ENCODE results near the gene ARMC3. TPM values are rescaled to one million over a fixed set of nuclear protein-coding genes. Genes with fewer than 3 reads are reported as not detected.

Gene ARMC3
- total RNA-seq, 1 experiment from 2014 or later: 0.61 TPM

DNA sequence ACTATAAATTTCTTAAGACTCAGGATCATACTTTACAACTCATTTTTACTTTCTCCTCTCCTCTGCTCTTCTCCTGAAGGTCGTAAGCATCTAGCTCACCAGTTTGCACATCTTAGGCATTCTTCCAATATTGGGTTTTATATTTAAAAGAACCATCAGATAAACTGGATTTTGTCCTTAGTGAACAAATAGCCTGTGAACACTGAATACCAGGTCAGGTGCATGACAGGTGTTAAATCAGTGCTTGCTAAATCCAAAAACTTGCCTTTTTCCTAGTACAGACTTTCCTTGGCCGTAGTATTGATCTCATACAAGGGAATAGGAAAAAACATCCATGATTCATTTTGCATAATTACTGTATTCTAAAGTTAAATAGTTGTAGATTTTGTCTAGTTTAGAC lies 53.0 kb downstream of the ARMC3 start:
- Histone ChIP-seq H3K4me1 (peaks cover 8% of the 10 kb centered on the region), H3K9me3 (no peaks in the 10 kb centered on the region), H3K36me3 (ENCODE audit: control insufficient read depth, insufficient read depth, low read length) (no peaks in the 10 kb centered on the region), H3K27me3 (replicated peaks; ENCODE audit: control insufficient read depth, insufficient read depth, low read length) (no peaks in the 10 kb centered on the region; the same call in 1 of the 2 replicates), H3K4me3 (ENCODE audit: low read depth, low read length) (no peak overlapping the region)
- no peaks in the 10 kb centered on the region for H3K27me3 Mint-ChIP-seq (ENCODE audit: insufficient read depth, unreplicated experiment)
- no peak for TF ChIP-seq CTCF (IDR thresholded peaks at IDR 0.05; ENCODE audit: insufficient read depth in 1 of 2, low read depth in 1 of 2, low read length in 1 of 2, severe bottlenecking in 1 of 2, unreplicated experiment in 1 of 2)
- no TSS peak for BruUV-seq (replicated peaks)
- ChIA-PET POLR2A (no interaction called here), CTCF (no interaction called here)
- H3K4me3 Mint-ChIP-seq (ENCODE audit: unreplicated experiment): no peak overlapping the region
- DNase-seq: no peak
- no peaks in the 10 kb centered on the region for H3K36me3 Mint-ChIP-seq (ENCODE audit: insufficient read depth, unreplicated experiment)
- intact Hi-C loops (cut with micrococcal nuclease; ENCODE audit: unreplicated experiment): loop anchor here (10.0 kb wide), 2 partner anchors 546 to 656 kb away; partner anchors contain the start of gene BMI1
- H3K9me3 Mint-ChIP-seq (ENCODE audit: unreplicated experiment): no peaks in the 10 kb centered on the region
- H3K27ac Mint-ChIP-seq (ENCODE audit: unreplicated experiment): no peak overlapping the region
- no peaks in the 10 kb centered on the region for H3K4me1 Mint-ChIP-seq (ENCODE audit: low read depth, unreplicated experiment)

DNA sequence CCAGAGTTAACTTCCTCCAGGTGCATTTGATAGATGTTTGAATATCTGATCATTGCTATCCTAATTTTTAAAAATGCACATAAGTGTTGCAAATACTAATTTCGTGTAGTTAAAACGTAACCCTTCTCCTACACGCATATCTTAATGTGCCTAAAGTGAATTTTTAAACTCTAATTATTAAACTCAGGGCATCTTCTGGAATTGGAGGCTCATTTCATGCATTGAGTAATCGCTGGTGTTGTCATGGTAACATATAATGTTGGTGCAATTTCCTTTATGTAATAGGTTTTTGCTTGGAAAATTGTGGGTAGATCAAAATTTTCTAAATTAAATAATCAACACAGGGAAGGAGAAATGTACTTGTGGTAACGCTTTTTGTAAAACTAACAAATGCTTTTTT lies 56.2 kb downstream of the ARMC3 start:
- POLR2A ChIA-PET: no interaction called here
- no peaks in the 10 kb centered on the region for H3K27me3 Mint-ChIP-seq (ENCODE audit: insufficient read depth, unreplicated experiment)
- no peak overlapping the region for H3K4me3 Mint-ChIP-seq (ENCODE audit: unreplicated experiment)

DNA sequence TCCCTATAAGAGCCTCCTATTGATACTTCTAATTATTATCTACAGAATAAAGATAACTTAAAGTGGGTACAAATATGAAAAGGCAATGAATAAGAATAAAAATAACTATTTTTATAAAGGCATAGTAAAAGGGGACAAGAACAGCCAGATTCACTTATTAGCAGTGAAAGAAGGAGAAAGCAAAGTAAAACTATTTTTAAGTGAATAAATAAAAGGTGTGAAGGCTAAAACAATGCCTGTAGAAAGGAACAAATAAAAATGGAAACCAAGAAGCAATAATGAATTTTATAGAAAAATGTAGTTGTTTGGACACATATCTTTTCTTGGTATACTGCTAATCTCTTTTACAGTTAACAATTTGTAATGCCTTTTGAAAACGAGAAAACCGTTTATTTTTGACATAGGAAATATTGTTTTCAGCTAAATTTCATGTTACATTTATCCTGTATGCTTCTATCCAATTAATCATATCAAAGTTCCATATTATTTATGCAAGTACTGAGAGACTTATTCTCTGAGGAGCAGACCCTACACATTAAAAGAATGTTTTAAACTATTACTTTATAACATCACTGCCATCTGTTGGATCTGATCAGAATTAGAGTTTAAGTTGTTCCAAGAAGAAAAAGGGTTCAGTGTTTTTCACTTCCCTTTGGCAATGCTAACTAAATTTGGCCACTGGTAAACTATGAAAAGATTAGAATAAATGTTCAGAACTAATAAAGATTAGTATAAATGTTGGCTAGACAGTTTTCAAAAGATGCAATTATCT lies 59.1 kb downstream of the ARMC3 start:
- no peak overlapping the region for H3K27ac Mint-ChIP-seq (ENCODE audit: unreplicated experiment)
- DNase-seq: no peak
- peaks cover 8% of the 10 kb centered on the region for H3K4me1 ChIP-seq
- H3K36me3 ChIP-seq (ENCODE audit: control insufficient read depth, insufficient read depth, low read length): no peaks in the 10 kb centered on the region
- no peaks in the 10 kb centered on the region for H3K27me3 ChIP-seq (replicated peaks; ENCODE audit: control insufficient read depth, insufficient read depth, low read length)
- no peak overlapping the region for H3K4me3 ChIP-seq (ENCODE audit: low read depth, low read length)
- POLR2A ChIA-PET: no interaction called here
- peak; percentile 25 to 33 for TF ChIP-seq CTCF (IDR thresholded peaks at IDR 0.05; ENCODE audit: insufficient read depth in 1 of 2, low read depth in 1 of 2, low read length in 1 of 2, severe bottlenecking in 1 of 2, unreplicated experiment in 1 of 2)
- no peaks in the 10 kb centered on the region for H3K36me3 Mint-ChIP-seq (ENCODE audit: insufficient read depth, unreplicated experiment)
- BruUV-seq (replicated peaks): no TSS peak
- CTCF ChIA-PET: no interaction called here
- no peaks in the 10 kb centered on the region for H3K4me1 Mint-ChIP-seq (ENCODE audit: low read depth, unreplicated experiment)
- intact Hi-C loops (cut with micrococcal nuclease; ENCODE audit: unreplicated experiment): loop anchor here (1.0 to 10.0 kb wide), 6 partner anchors 180 to 662 kb away; partner anchors contain the start of genes BMI1 and PIP4K2A
- no peaks in the 10 kb centered on the region for H3K9me3 ChIP-seq
- no peak overlapping the region for H3K4me3 Mint-ChIP-seq (ENCODE audit: unreplicated experiment)
- no peaks in the 10 kb centered on the region for H3K27me3 Mint-ChIP-seq (ENCODE audit: insufficient read depth, unreplicated experiment)
- no peaks in the 10 kb centered on the region for H3K9me3 Mint-ChIP-seq (ENCODE audit: unreplicated experiment)

More for the DNA sequence above, 56.2 kb downstream of the ARMC3 start:
- DNase-seq: no peak
- no peak for TF ChIP-seq CTCF (IDR thresholded peaks at IDR 0.05; ENCODE audit: insufficient read depth in 1 of 2, low read depth in 1 of 2, low read length in 1 of 2, severe bottlenecking in 1 of 2, unreplicated experiment in 1 of 2)
- Histone ChIP-seq H3K27me3 (replicated peaks; ENCODE audit: control insufficient read depth, insufficient read depth, low read length) (no peaks in the 10 kb centered on the region), H3K9me3 (no peaks in the 10 kb centered on the region), H3K4me3 (ENCODE audit: low read depth, low read length) (no peak overlapping the region), H3K36me3 (ENCODE audit: control insufficient read depth, insufficient read depth, low read length) (no peaks in the 10 kb centered on the region), H3K4me1 (peaks cover 8% of the 10 kb centered on the region)
- intact Hi-C loops (cut with micrococcal nuclease; ENCODE audit: unreplicated experiment): loop anchor here (10.0 kb wide), 2 partner anchors 549 to 659 kb away; partner anchors contain the start of gene BMI1
- Mint-ChIP-seq H3K36me3 (ENCODE audit: insufficient read depth, unreplicated experiment) (no peaks in the 10 kb centered on the region), H3K4me1 (ENCODE audit: low read depth, unreplicated experiment) (no peaks in the 10 kb centered on the region), H3K9me3 (ENCODE audit: unreplicated experiment) (no peaks in the 10 kb centered on the region), H3K27ac (ENCODE audit: unreplicated experiment) (no peak overlapping the region)
- BruUV-seq (replicated peaks): no TSS peak
- CTCF ChIA-PET: no interaction called here
